Measurements from ENCODE around the gene GMFB. TPM values are rescaled to one million over a fixed set of nuclear protein-coding genes. Genes with fewer than 3 reads are reported as not detected.
"Not testable (repeated sequence)": the region's sequence is repeated elsewhere in the genome, so short reads cannot be mapped to it uniquely, and the experiment has no call there.

Gene GMFB
- total and polyA plus RNA-seq, 9 of the 15 experiments (the other 6 are each of a cell fraction or from before 2014, with no cell fraction given), result 14.0 to 31.7 (median 20.5) TPM

DNA sequence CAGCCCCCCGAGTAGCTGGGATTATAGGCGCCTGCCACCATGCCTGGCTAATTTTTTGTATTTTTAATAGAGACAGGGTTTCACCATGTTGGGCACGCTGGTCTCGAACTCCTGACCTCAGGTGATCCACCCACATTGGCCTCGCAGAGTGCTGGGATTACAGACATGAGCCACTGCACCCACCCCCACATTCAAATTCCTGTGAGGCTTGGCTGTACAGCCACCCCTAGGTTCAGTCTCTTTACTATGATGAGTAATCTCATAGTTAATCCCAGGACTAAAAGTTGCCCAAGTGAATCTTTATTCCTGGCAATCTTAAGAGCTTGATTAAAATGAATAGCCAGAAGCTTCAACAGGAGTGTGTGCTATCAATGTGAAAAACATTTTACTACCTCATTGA, 34.8 kb downstream of the GMFB start:
- H3K9me3 ChIP-seq (replicated peaks; ENCODE audit: control insufficient read depth, insufficient read depth, low read depth, low read length); in situ Hi-C loops (cut with MboI); BruUV-seq (replicated peaks); ATAC-seq; H3K4me1 ChIP-seq (replicated peaks in 1 of 2; ENCODE audit: control insufficient read depth in 2 of 2, insufficient read depth in 2 of 2, low read length in 2 of 2); H2AFZ ChIP-seq (ENCODE audit: low read depth, low read length); H3K9me1 ChIP-seq (ENCODE audit: control insufficient read depth, insufficient read depth, low read length); H3K4me3 ChIP-seq; FAIRE-seq; intact Hi-C loops (cut with micrococcal nuclease); H4K20me1 ChIP-seq (replicated peaks; ENCODE audit: control insufficient read depth, insufficient read depth, low read length); H3K9ac ChIP-seq (ENCODE audit: insufficient read depth in 1 of 2, low read depth in 2 of 2, low read length in 2 of 2); H3K79me2 ChIP-seq (ENCODE audit: control insufficient read depth, insufficient read depth, low read length); H3K27me3 ChIP-seq (ENCODE audit: control insufficient read depth in 2 of 2, insufficient read depth in 2 of 2, low read length in 2 of 2); POLR2A ChIA-PET; DNase-seq (ENCODE audit: extremely low read depth in 1 of 4, low spot score in 3 of 4); H3K4me2 ChIP-seq (ENCODE audit: insufficient read depth, low read length); CTCF ChIA-PET (ENCODE audit: low intra/inter-chr PET ratio); H3K27ac ChIP-seq (ENCODE audit: extremely low read depth, low read depth, low read length); H3K36me3 ChIP-seq (ENCODE audit: control insufficient read depth, insufficient read depth, low read length): not testable (repeated sequence)
- peak; percentile 34; the same call in 1 of the 2 replicates for TF ChIP-seq EGR1 (conservative IDR thresholded peaks at IDR 0.05)
- 67% methylated on average over 1 of the region's 5 CpGs for WGBS (ENCODE audit: insufficient coverage, low coverage, missing lambda C conversion rate)

- Histone ChIP-seq H2AFZ (ENCODE audit: low read depth, low read length) (no peak overlapping the region), H3K4me2 (ENCODE audit: insufficient read depth, low read length) (no peak overlapping the region), H3K36me3 (ENCODE audit: control insufficient read depth, insufficient read depth, low read length) (no peaks in the 10 kb centered on the region), H3K9ac (ENCODE audit: insufficient read depth in 1 of 2, low read depth in 2 of 2, low read length in 2 of 2) (no peak overlapping the region), H4K20me1 (replicated peaks; ENCODE audit: control insufficient read depth, insufficient read depth, low read length) (no peaks in the 10 kb centered on the region), H3K79me2 (ENCODE audit: control insufficient read depth, insufficient read depth, low read length) (no peaks in the 10 kb centered on the region), H3K4me1 (replicated peaks in 1 of 2; ENCODE audit: control insufficient read depth in 2 of 2, insufficient read depth in 2 of 2, low read length in 2 of 2) (no peaks in the 10 kb centered on the region), H3K9me3 (replicated peaks; ENCODE audit: control insufficient read depth, insufficient read depth, low read depth, low read length) (no peaks in the 10 kb centered on the region), H3K9me1 (ENCODE audit: control insufficient read depth, insufficient read depth, low read length) (no peaks in the 10 kb centered on the region), H3K27me3 (ENCODE audit: control insufficient read depth in 2 of 2, insufficient read depth in 2 of 2, low read length in 2 of 2) (no peaks in the 10 kb centered on the region), H3K27ac (ENCODE audit: extremely low read depth, low read depth, low read length) (no peak overlapping the region), H3K4me3 (no peak overlapping the region)
- FAIRE-seq (no peak), ATAC-seq (no peak), DNase-seq (ENCODE audit: extremely low read depth in 1 of 4, low spot score in 3 of 4) (no peak)
- in situ Hi-C loops (cut with MboI), result no loop called here
- ChIA-PET POLR2A (interaction anchor here (1.6 kb wide), 1 partner anchor 11 kb away, joined by 3 read pairs; no protein-coding TSS in a partner anchor), CTCF (ENCODE audit: low intra/inter-chr PET ratio) (no interaction called here)
- intact Hi-C loops (cut with micrococcal nuclease), result no loop called here
- no TSS peak for BruUV-seq (replicated peaks)
- WGBS (ENCODE audit: insufficient coverage, low coverage, missing lambda C conversion rate), result 69% methylated on average over 3 of the region's 3 CpGs
- TF ChIP-seq, protein P1, sequence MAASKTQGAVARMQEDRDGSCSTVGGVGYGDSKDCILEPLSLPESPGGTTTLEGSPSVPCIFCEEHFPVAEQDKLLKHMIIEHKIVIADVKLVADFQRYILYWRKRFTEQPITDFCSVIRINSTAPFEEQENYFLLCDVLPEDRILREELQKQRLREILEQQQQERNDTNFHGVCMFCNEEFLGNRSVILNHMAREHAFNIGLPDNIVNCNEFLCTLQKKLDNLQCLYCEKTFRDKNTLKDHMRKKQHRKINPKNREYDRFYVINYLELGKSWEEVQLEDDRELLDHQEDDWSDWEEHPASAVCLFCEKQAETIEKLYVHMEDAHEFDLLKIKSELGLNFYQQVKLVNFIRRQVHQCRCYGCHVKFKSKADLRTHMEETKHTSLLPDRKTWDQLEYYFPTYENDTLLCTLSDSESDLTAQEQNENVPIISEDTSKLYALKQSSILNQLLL (CRISPR knock-in tag; IDR thresholded peaks at IDR 0.05; ENCODE audit: borderline replicate concordance), result no peak
- TF ChIP-seq NRF1 (conservative IDR thresholded peaks at IDR 0.05 in 1 of 2, IDR thresholded peaks at IDR 0.05 in 1 of 2) (no peak), KLF1 (tag; IDR thresholded peaks at IDR 0.05) (no peak), HDAC2 (IDR thresholded peaks at IDR 0.05) (no peak), SIRT6 (IDR thresholded peaks at IDR 0.05; ENCODE audit: low read depth, low read length) (no peak), PCBP1 (IDR thresholded peaks at IDR 0.05; ENCODE audit: low read depth, low read length, poor library complexity, severe bottlenecking) (no peak), TEAD1 (CRISPR knock-in tag; IDR thresholded peaks at IDR 0.05) (no peak)
- TF ChIP-seq, protein P2, sequence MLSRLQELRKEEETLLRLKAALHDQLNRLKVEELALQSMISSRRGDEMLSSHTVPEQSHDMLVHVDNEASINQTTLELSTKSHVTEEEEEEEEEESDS (CRISPR knock-in tag; IDR thresholded peaks at IDR 0.05), result no peak
- TF ChIP-seq, protein P3, sequence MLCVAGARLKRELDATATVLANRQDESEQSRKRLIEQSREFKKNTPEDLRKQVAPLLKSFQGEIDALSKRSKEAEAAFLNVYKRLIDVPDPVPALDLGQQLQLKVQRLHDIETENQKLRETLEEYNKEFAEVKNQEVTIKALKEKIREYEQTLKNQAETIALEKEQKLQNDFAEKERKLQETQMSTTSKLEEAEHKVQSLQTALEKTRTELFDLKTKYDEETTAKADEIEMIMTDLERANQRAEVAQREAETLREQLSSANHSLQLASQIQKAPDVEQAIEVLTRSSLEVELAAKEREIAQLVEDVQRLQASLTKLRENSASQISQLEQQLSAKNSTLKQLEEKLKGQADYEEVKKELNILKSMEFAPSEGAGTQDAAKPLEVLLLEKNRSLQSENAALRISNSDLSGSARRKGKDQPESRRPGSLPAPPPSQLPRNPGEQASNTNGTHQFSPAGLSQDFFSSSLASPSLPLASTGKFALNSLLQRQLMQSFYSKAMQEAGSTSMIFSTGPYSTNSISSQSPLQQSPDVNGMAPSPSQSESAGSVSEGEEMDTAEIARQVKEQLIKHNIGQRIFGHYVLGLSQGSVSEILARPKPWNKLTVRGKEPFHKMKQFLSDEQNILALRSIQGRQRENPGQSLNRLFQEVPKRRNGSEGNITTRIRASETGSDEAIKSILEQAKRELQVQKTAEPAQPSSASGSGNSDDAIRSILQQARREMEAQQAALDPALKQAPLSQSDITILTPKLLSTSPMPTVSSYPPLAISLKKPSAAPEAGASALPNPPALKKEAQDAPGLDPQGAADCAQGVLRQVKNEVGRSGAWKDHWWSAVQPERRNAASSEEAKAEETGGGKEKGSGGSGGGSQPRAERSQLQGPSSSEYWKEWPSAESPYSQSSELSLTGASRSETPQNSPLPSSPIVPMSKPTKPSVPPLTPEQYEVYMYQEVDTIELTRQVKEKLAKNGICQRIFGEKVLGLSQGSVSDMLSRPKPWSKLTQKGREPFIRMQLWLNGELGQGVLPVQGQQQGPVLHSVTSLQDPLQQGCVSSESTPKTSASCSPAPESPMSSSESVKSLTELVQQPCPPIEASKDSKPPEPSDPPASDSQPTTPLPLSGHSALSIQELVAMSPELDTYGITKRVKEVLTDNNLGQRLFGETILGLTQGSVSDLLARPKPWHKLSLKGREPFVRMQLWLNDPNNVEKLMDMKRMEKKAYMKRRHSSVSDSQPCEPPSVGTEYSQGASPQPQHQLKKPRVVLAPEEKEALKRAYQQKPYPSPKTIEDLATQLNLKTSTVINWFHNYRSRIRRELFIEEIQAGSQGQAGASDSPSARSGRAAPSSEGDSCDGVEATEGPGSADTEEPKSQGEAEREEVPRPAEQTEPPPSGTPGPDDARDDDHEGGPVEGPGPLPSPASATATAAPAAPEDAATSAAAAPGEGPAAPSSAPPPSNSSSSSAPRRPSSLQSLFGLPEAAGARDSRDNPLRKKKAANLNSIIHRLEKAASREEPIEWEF (CRISPR knock-in tag; IDR thresholded peaks at IDR 0.05), result no peak
Measured at GRCh38 chr14:54453252-54453651, 35.5 kb downstream of the GMFB start.
